ENCODE data around the gene IL4I1.

- TF ChIP-seq MAX (IDR thresholded peaks at IDR 0.05; ENCODE audit: low read depth) (no peak), FOXM1 (IDR thresholded peaks at IDR 0.05; ENCODE audit: low read depth) (no peak), CTCF (IDR thresholded peaks at IDR 0.05) (no peak), EZH2phosphoT487 (IDR thresholded peaks at IDR 0.05; ENCODE audit: borderline replicate concordance, low read depth) (no peak), SMC3 (IDR thresholded peaks at IDR 0.05; ENCODE audit: low read depth, low read length) (no peak), POLR2AphosphoS5 (IDR thresholded peaks at IDR 0.05; ENCODE audit: low read depth, low read length) (no peak), TEAD4 (IDR thresholded peaks at IDR 0.05; ENCODE audit: borderline replicate concordance, insufficient read depth) (no peak), ZBTB33 (IDR thresholded peaks at IDR 0.05; ENCODE audit: borderline replicate concordance, low read depth) (no peak), USF2 (IDR thresholded peaks at IDR 0.05; ENCODE audit: borderline replicate concordance, low read depth, low read length) (no peak), REST (IDR thresholded peaks at IDR 0.05; ENCODE audit: low read depth, low read length) (no peak), RFX5 (IDR thresholded peaks at IDR 0.05; ENCODE audit: low read length) (no peak), GABPA (IDR thresholded peaks at IDR 0.05; ENCODE audit: low read depth) (peak; percentile 63), RAD21 (IDR thresholded peaks at IDR 0.05; ENCODE audit: low read length) (no peak), SIN3A (IDR thresholded peaks at IDR 0.05; ENCODE audit: borderline replicate concordance, low read depth, low read length) (no peak)
Measured at GRCh38 chr19:49879243-49879963, 17.3 kb downstream of the IL4I1 start.
